HG03460 (cell line): Measurements from ENCODE around the gene ALS2.

Experiments
- ATAC-seq: cut with Tn5 transposase; IDR thresholded peaks from one replicate; pipeline ENCODE4 v1.9.1; 2021; ENCODE audit not compliant: unreplicated experiment

ALS2 gene

GRCh38 chr2:201758234-201758633 lies 22.5 kb downstream of the ALS2 start:
- no peak for ATAC-seq

- no peak for ATAC-seq
These were observed 25.9 kb downstream of the ALS2 start for GRCh38 chr2:201754717-201755415.

DNA sequence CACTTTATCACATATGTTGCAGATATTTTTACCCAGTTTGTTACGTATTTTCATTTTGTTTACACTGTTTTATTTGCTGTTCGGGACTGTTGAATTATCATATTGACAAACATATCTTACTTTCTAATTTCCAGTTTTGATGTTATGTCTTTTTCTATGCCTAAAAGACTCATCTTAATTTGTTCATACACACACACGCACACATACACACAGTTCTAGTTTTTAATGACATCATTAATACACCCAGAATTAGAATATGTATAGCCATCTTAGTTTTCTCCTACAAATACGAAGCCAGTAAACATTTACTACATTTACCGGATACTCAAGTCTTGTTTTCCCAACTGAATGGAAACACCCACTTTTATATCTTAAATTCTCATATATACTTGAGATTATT lies 29.2 kb downstream of the ALS2 start:
- no peak for ATAC-seq

DNA sequence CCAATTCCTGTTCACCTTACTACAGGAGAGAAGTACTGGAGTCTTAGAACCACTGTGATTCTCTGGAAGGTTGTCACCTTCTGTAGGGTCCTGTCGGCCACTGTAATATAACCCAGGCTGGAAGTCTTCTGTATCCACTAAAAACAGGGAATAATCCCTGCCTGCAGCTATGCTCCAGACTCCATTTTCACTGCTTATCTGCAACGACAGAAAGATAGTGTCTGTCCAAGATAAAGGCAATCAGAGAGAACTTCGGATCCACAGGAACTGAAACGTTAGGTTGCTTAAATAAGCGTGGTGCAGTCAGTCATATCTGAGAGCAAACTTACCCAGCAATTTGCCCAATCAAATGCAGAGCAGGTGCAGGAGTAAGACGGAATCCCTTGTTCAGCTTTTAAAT lies 34.2 kb downstream of the ALS2 start:
- ATAC-seq, result no peak

GRCh38 chr2:201735486-201735885 lies 45.2 kb downstream of the ALS2 start:
- no peak for ATAC-seq

DNA sequence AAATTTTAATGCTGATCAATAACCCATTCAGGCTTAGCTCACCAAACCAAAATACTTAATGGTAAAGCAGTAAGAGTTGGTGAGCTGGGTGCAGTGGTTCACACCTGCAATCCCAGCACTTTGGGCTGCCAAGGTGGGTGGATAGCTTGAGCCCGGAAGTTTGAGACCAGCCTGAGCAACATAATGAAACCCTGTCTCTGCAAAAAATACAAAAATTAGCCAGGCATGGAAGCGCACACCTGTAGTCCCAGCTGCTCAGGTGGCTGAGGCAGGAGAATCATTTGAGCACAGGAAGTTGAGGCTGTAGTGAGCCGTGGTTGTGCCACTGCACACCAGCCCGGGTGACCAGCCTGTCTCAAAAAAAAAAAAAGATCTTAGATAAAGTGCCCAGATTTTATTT lies 46.6 kb downstream of the ALS2 start:
- ATAC-seq, result no peak

GRCh38 chr2:201733544-201733943 lies 47.2 kb downstream of the ALS2 start:
- ATAC-seq, result no peak

- ATAC-seq, result no peak
These were observed 50.0 kb downstream of the ALS2 start for GRCh38 chr2:201730651-201731285.

GRCh38 chr2:201715459-201715858 lies 65.3 kb downstream of the ALS2 start:
- no peak for ATAC-seq

DNA sequence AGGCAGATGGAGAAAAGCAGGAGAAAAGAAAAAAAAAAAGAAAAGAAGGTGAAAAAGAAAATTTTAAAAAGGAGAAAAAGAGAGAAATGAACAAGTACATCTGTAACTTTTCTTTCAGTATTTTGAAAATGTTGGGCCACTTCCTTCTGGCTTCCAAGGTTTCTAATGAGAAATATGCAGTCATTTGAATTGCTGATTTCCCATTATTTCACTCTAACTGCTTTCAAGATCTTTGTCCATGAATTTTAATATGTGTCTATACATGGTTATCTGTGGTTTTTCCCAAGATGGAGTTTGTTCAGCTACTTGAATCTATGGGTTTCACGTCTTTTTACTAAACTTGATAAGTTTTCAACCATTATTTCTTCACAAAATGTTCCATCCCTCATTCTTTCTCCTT lies 68.0 kb downstream of the ALS2 start:
- no peak for ATAC-seq

DNA sequence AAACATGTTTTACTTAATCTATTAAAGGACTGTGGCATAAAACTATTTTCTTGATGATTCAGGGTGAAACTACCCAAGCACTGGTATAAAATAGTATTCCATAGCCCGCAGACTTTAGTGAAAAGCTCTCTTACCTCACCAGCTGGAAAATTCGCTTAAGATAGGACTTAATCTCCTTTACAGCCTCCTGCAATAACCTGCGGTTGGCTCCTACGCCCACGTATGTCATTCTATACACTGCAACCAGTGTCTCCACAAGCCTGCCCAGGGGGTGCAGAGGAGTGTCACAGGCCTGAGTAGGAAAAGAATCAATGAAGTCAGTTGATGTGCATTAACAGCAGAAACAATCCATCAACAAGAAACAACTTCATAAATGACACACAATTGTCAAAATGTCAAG lies 71.0 kb downstream of the ALS2 start:
- ATAC-seq, result no peak

GRCh38 chr2:201709049-201709448 lies 71.7 kb downstream of the ALS2 start:
- no peak for ATAC-seq

DNA sequence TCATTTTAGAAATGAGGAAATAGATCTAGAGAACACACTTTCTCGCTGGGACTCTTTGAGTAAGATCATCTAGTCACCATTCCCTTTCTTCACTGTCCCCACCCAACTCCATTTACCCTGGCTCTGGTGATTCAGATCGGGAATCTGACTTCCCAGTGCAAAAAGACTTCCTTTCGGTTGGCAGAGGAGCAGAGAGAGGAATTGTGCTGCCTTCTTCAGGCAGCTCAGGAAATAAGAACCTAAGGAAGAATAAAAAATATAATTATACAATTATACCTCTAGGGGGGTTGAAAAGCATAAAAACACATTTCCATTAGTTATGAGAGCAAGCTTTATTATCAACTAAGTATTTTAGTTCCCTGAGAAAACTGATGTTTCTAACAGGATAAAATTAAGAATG lies 73.0 kb downstream of the ALS2 start:
- no peak for ATAC-seq

DNA sequence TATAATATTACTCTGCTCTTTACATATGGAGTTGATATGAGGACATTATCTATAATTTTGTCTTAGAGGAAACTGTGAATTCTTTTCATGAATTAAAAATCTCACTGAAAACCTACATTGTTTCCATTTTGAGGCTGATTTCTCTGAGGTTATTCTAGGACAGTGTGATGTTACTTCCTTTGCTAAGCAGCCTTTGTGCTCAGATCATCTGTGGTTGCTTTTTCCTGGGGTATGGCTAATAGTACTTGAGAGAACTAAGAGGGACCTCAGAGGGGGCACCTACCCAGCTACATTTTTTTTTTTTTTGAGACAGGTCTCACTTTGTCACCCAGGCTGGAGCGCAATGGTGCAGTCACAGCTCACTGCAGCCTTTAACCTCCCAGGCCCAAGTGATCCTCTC lies 73.6 kb downstream of the ALS2 start:
- ATAC-seq, result no peak

DNA sequence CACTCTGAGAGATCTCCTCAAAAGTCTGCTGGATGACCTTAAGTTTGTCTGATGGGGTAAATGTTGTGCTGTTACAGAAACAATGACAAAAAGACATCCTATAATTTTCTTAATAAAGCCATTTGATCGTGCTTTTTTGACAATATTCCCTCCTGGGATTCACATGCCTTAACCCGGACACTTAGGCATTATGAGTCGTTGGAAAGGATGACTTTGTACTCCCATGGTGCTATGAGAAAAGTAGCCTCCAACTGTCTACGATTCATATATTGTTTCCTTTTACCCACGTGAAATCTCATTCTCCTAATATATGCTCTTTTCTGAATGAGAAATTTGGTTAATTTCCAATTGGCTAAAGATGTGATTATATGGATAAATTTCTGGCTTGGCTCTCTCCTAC lies 76.2 kb downstream of the ALS2 start:
- ATAC-seq, result no peak

- no peak for ATAC-seq
These were observed 79.1 kb downstream of the ALS2 start for GRCh38 chr2:201701646-201702045.

GRCh38 chr2:201699416-201699815 lies 81.3 kb downstream of the ALS2 start:
- ATAC-seq, result no peak

GRCh38 chr2:201698588-201699226 lies 82.0 kb downstream of the ALS2 start, which contains the start of gene MPP4:
MPP4 (minus strand) TSS chr2:201698644; CDS start chr2:201693954, 4,690 bp downstream.
- no peak for ATAC-seq

GRCh38 chr2:201697899-201698298 lies 82.8 kb downstream of the ALS2 start:
- no peak for ATAC-seq

DNA sequence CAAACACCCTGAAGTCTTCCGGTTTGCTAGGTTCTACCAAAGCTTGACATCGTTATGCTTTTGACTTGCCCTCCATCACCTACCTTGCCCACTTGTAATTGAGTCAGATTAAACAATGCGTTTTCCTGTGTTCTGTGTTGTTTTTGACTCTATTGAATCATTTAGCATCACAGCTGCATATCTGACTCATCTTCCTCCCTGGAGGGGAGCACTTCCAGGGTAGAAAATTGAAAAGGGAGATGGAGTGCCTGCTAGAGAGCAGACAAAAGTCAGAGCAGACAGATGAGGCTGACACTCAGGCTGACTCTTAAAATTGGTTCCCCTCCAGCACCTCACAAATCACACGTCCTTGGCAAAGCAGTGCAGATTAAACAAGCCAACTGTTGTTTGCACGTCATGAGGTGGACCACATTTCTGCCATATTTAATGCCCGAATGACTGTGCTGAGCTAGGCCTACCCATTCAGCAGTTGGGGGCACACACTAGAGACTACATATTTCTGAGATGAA lies 84.5 kb downstream of the ALS2 start:
- ATAC-seq, result no peak

GRCh38 chr2:201685156-201685555 lies 95.6 kb downstream of the ALS2 start:
- ATAC-seq, result no peak

DNA sequence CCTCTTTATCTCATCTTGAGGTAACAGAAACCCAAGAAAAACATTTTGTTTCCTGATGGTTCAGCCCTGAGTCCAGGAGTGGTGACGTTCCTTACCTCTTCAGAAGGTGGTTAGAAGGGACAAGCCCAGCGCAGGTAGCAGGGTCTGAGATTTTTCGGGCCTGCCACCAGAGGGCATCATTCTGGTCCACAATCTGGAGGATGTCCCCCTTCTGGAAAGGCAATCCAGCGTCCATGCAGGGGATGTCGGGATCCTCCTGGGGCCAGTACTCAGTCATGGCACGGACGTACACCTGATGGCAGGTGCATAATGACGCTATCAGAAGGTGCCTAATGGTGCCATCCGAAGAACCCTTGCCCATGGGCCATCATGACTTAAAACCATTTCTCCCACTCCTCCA lies 100.0 kb downstream of the ALS2 start:
- ATAC-seq, result no peak
